Natural killer cell (primary cell): Measurements from ENCODE around the gene RAMACL. TPM values are rescaled to one million over a fixed set of nuclear protein-coding genes. Genes with fewer than 3 reads are reported as not detected.

Experiments used
- ATAC-seq, 3 donors: fragments of 150-1000 bp in 2 of 3; fragments of 200-7000 bp in 1 of 3; cut with Tn5 transposase; 1 replicate in 1 of 3; 2 replicates in 2 of 3; pipeline ENCODE4 v1.10.0; 2021; ENCODE audit warnings: mild to moderate bottlenecking in 2 of 3, moderate library complexity in 2 of 3
- DNase-seq, 2 donors: peaks; one replicate each; pipeline versions ENCODE4 v3.0.0 to v3.0.0-alpha.2; 2013 to 2021; ENCODE audit warnings: mixed read lengths in 1 of 2
- H3K27ac ChIP-seq: one replicate; pipeline ENCODE4 v1.5.1; 2013; ENCODE audit warnings: mild to moderate bottlenecking, low read length
- H3K27me3 ChIP-seq: one replicate; pipeline ENCODE4 v1.6.1; 2013; ENCODE audit warnings: low read length; ENCODE audit not compliant: control insufficient read depth, insufficient read depth
- H3K36me3 ChIP-seq: one replicate; pipeline ENCODE4 v1.6.1; 2013; ENCODE audit warnings: low read length; ENCODE audit not compliant: control insufficient read depth, insufficient read depth
- H3K4me1 ChIP-seq: one replicate; pipeline ENCODE4 v1.6.1; 2013; ENCODE audit warnings: low read length; ENCODE audit not compliant: control insufficient read depth, insufficient read depth
- H3K4me3 ChIP-seq: one replicate; pipeline ENCODE4 v1.5.1; 2013; ENCODE audit warnings: low read length
- H3K9me3 ChIP-seq: one replicate; pipeline ENCODE4 v1.6.1; 2013; ENCODE audit warnings: low read length; ENCODE audit not compliant: control insufficient read depth, insufficient read depth
- H3K27ac Mint-ChIP-seq, 2 donors: one replicate each; pipeline ENCODE4 v1.8.0; 2022; ENCODE audit warnings: mild to moderate bottlenecking in 2 of 2, mixed read lengths in 2 of 2, moderate library complexity in 1 of 2
- H3K27me3 Mint-ChIP-seq, 2 donors: one replicate each; pipeline ENCODE4 v1.8.0; 2022; ENCODE audit warnings: low read depth in 2 of 2, mixed read lengths in 2 of 2
- H3K36me3 Mint-ChIP-seq: one replicate; pipeline ENCODE4 v1.8.0; 2022; ENCODE audit warnings: mixed read lengths
- H3K4me1 Mint-ChIP-seq, 2 donors: one replicate each; pipeline ENCODE4 v1.8.0; 2022; ENCODE audit warnings: mixed read lengths in 2 of 2
- H3K4me3 Mint-ChIP-seq: one replicate; pipeline ENCODE4 v1.8.0; 2022; ENCODE audit warnings: mild to moderate bottlenecking, moderate library complexity, mixed read lengths
- H3K9me3 Mint-ChIP-seq, 2 donors: one replicate each; pipeline ENCODE4 v1.8.0; 2022; ENCODE audit warnings: mixed read lengths in 2 of 2
- CTCF ChIP-seq: fragments of 200-600 bp; IDR thresholded peaks from one replicate; pipeline ENCODE4 v1.8.0; 2022; ENCODE audit warnings: antibody characterized with exemption
- WGBS: methylation state at CpG from one replicate; pipeline ENCODE4 v1.1.7; 2013; ENCODE audit warnings: missing lambda C conversion rate; ENCODE audit not compliant: insufficient coverage; 5-methylcytosine and 5-hydroxymethylcytosine counted together
- intact Hi-C: fragments of 100-400 bp; cut with micrococcal nuclease; formaldehyde crosslinking; loops from one replicate; pipeline ENCODE4 v1.14.2; 2022
- total RNA-seq, 4 donors: library from RNA; stranded (reverse); fragments of 120-200 nt in 1 of 4; gene quantifications; one replicate each; pipeline versions ENCODE4 v1.2.3 to v1.2.4, GENCODE V29; 2013 to 2022

Gene RAMACL
- total RNA-seq, 3 donors from 2014 or later (not counting 1 experiment from before 2014, with no cell fraction given), result 0.68 to 5.6 (median 1.1) TPM

- WGBS, result 56% methylated on average over 15 of the region's 17 CpGs
- no peak overlapping the region for H3K27ac ChIP-seq
- no peaks in the 10 kb centered on the region for H3K9me3 ChIP-seq
- H3K4me3 ChIP-seq, result no peak overlapping the region
- no peak for TF ChIP-seq CTCF
- H3K4me1 ChIP-seq, result peaks cover 34% of the 10 kb centered on the region
- H3K27me3 ChIP-seq, result no peaks in the 10 kb centered on the region
- ATAC-seq (peak in 1 of 3 donors; percentile 23), DNase-seq (no peak)
- no peaks in the 10 kb centered on the region for H3K27me3 Mint-ChIP-seq
- H3K27ac Mint-ChIP-seq, result no peak overlapping the region
- intact Hi-C loops, result no loop called here
- H3K36me3 ChIP-seq, result no peaks in the 10 kb centered on the region
- no peaks in the 10 kb centered on the region for H3K36me3 Mint-ChIP-seq
- H3K9me3 Mint-ChIP-seq, result no peaks in the 10 kb centered on the region
- H3K4me1 Mint-ChIP-seq, result peaks cover 37 to 39% of the 10 kb centered on the region in 2 donors
- peak overlapping the region; percentile 40 for H3K4me3 Mint-ChIP-seq
Measured at GRCh38 chr6:166538297-166539010, 48.0 kb downstream of the RAMACL start.

DNA sequence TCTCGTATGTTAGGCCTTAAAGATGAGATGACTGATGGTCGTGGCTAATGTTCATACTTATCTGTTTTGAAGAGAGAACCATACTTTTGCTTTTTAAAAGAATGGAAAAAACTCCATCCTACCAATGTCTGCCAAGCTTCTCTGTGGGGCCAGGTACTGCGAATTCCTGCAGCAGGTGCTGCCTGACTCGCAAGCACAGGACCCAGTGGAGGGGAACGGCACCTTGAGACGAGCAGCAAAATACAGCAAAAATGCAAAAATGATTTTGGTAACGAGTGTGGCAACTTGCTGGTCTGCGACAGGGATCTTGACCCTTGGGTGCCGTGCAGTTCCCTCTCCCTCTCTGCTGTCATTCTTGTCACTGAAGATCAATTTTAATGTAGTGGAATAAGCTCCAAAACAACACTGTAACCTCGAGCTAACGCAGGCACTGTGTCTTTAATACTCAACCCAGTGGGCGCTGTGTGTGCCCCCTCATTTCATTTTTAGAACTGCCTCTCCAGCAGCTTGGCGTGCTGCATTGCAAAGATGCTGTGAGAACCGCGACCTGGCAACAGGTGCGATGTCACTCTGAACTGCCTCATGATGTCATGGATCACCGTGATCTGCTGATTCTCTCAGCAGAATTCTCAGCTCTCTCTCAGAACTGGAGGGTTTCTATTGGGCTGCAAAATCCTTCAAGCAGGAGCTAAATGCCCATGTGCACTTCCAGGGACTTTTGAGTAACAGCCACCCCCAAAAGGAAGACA lies 51.6 kb downstream of the RAMACL start:
- 89% methylated on average over 16 of the region's 17 CpGs for WGBS
- no peak overlapping the region for H3K27ac Mint-ChIP-seq

DNA sequence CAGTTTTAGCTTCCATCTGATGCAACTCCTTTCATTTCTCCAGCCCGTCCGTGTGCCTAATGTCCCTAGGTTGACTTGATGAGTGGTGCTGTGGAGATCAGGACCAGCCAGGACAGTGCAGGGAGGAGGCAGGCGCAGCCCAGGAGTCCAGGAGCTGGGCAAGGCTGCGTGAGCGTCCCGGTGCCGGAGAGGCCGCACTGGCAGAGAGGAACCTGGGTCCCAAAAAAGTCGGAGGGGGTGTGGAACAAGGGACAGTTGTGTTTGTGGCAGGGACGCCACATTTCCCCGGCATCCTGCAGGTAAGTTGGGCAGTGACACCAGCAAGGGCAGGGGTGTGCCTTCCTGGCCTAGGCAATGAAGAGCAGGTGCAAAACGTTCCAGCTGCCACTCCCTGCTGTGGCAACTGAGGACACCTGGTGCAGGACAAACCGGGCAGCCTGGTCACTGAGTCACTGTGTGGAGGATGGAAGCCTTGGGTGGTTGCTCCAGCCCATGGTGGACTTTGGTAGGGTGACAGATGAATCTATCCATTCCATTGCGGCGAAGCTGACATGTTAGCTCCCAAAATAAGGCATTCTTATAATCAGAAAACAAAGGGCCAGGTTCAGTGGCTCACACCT lies 53.2 kb downstream of the RAMACL start:
- H3K27ac Mint-ChIP-seq, result no peak overlapping the region
- no peak overlapping the region for H3K4me3 Mint-ChIP-seq

More for the DNA sequence above, 51.6 kb downstream of the RAMACL start:
- Histone ChIP-seq H3K27ac (no peak overlapping the region), H3K4me1 (peaks cover 14% of the 10 kb centered on the region), H3K27me3 (no peaks in the 10 kb centered on the region), H3K4me3 (no peak overlapping the region), H3K36me3 (no peaks in the 10 kb centered on the region), H3K9me3 (no peaks in the 10 kb centered on the region)
- DNase-seq (no peak), ATAC-seq (no peak)
- intact Hi-C loops, result no loop called here
- Mint-ChIP-seq H3K4me1 (peaks cover 14% of the 10 kb centered on the region in 2 donors), H3K27me3 (peaks cover 0 to 3% of the 10 kb centered on the region in 2 donors), H3K36me3 (no peaks in the 10 kb centered on the region), H3K9me3 (no peaks in the 10 kb centered on the region), H3K4me3 (no peak overlapping the region)
- TF ChIP-seq CTCF, result no peak

More for the DNA sequence above, 53.2 kb downstream of the RAMACL start:
- intact Hi-C loops, result no loop called here
- no peak for TF ChIP-seq CTCF
- no peak for ATAC-seq
- Histone ChIP-seq H3K36me3 (no peaks in the 10 kb centered on the region), H3K9me3 (no peaks in the 10 kb centered on the region), H3K4me3 (no peak overlapping the region), H3K27ac (no peak overlapping the region), H3K4me1 (peaks cover 1% of the 10 kb centered on the region), H3K27me3 (no peaks in the 10 kb centered on the region)
- DNase-seq, result no peak
- Mint-ChIP-seq H3K4me1 (peaks cover 1 to 2% of the 10 kb centered on the region in 2 donors), H3K9me3 (no peaks in the 10 kb centered on the region), H3K36me3 (no peaks in the 10 kb centered on the region), H3K27me3 (peaks cover 0 to 3% of the 10 kb centered on the region in 2 donors)
- WGBS, result 93% methylated on average over 15 of the region's 15 CpGs

Other genes with a start within 250 kb of the RAMACL start
- gene SFT2D1, start 244.1 kb downstream of the RAMACL start, total RNA-seq, result 10 to 100 TPM; 32.8 to 44.7 (median 33.5) TPM
- gene MPC1, start 203.7 kb downstream of the RAMACL start, total RNA-seq, result 10 to 100 TPM; 26.3 to 31.1 (median 30.4) TPM
- 1 to 10 TPM; 2.8 to 4.5 (median 2.9) TPM for gene RPS6KA2, start 40.6 kb upstream of the RAMACL start, total RNA-seq